GDM1 (cell line): ENCODE results near the gene ANO2.

Experiments
- DNase-seq: peaks from one replicate; lab custom pipeline; 2025; lab: John Stamatoyannopoulos, UW

ANO2 gene

DNA sequence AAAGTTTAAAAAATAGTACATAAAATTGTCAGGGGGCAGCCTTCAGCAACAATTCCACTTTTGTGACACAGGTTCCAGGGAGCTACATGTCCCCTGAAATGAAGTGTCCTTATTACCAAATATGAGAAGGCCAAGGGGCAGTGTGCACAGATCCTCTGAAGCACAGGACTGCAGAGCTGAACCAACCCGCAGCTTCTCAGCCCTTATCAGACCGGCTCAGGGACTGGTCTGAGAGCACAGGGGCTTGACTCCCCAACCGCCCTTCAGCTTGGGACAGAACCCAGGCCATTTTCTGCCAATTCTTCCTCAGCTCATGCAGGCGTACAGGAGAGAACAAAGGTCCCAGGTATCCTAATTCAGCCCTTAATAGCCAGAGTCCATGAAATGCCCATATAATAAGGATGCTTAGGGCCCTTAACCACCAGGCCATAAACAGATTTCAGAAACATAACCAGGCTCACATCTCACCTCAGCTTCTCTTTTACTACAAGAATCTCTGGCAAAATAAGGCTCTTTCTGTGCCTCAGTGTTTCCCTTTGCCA, 221.3 kb downstream of the ANO2 start:
- no peak for DNase-seq

- no peak for DNase-seq
Measured at GRCh38 chr12:5723071-5723470, 222.0 kb downstream of the ANO2 start.

GRCh38 chr12:5720381-5721005, 224.6 kb downstream of the ANO2 start:
- no peak for DNase-seq

DNA sequence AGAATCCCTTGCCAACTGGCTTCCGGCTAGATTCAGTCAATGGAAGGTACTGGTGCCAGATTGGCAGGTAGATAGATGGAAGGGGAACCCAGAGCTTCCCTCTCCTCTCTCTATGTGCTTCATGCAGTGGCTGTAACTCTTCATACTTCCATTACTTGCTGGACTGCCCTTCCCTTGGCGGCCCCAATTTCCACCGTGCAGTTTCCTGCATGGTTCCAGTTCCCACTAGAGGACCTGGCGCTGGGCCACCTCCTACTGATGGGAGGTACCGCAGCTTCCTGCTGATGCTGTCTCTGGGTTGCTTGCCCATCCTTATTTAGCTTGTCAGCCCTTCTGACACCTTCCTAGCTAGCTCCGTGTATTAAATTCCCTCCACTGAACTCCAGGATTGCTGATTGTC, 226.4 kb downstream of the ANO2 start:
- DNase-seq = no peak

DNA sequence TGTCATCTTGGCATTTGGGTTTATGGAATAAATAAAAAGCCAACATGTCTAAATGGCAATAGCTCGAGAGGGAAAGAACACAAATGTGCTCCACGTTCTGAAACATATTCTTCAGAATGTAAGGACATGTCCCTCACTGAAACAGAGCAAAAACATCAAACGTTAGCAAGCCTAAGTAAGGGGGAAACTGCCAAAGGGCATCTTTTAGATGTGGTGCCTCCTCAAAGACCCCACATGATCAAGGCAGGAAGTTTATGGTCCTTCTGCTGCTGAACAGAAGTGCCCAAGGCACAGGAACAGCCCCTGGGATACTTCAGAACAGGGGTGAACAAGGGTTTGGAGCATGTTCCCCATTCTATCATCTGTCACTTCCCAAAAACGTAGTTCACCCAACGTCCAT, 227.0 kb downstream of the ANO2 start:
- DNase-seq = no peak

GRCh38 chr12:5716976-5717375, 228.1 kb downstream of the ANO2 start:
- no peak for DNase-seq

DNA sequence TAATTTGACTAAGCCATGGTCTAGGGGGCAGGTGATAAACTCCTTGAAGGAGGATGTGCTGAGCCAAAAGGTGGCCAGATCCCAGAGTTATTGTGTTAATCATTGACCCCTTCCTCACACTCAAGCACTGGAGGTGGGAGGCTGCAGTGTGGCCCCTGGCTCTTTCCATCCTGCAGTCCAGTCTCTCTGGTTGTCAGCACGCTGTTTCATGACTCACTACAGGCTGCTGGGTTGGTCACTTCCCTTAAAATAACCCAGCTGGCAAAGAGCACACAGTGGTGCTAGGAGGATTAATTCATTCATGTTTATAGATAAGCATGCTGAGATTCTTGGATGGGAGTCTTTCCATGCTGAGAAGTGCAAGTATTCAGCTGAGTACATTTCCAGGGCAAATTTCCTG, 228.9 kb downstream of the ANO2 start:
- DNase-seq = no peak

DNA sequence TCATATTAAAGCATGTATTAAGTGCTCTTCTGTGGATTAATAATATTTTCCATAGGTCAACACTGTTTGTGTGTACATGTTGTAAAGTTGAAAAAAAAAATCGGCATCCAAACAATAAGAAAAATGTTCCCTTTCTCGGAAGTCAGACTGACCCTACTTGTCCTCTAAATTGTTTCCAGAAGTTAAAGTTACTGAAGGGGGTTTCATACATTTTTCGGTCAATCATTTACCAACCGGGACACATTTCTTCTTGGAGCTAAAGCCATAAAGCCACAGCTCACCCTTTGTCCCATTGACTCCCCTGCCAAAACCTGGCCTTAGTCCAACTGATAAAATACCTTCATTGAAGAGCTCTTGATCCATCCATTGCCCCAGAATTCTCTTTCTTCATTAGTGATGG, 230.0 kb downstream of the ANO2 start:
- no peak for DNase-seq

- DNase-seq = no peak
Measured at GRCh38 chr12:5713599-5714081, 231.4 kb downstream of the ANO2 start.

GRCh38 chr12:5710260-5710878, 234.7 kb downstream of the ANO2 start:
- no peak for DNase-seq

- no peak for DNase-seq
Measured at GRCh38 chr12:5708371-5708770, 236.7 kb downstream of the ANO2 start.

GRCh38 chr12:5706247-5706646, 238.8 kb downstream of the ANO2 start:
- DNase-seq = no peak

DNA sequence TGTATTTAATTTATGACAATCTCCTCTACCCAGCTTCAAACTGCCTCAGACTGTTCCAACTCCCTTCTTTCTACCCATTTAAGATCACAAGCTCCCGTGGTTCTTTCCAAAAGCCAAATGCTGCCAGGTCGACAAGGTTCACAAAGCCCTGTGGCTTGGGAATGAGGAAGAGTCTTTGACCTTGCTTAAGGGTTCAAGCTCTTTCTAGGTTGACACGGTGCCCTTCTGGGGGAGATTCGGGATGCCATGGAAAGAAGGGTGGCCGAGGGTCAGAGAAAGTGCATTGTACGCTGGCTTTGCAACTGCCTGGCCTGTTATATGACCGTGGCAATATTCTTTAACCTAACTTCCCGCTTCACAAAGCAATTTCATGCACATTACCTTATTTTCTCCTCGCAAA, 239.3 kb downstream of the ANO2 start:
- DNase-seq = no peak

- DNase-seq = no peak
Measured at GRCh38 chr12:5694759-5695409, 250.2 kb downstream of the ANO2 start.

GRCh38 chr12:5692850-5693249, 252.2 kb downstream of the ANO2 start:
- DNase-seq = no peak

DNA sequence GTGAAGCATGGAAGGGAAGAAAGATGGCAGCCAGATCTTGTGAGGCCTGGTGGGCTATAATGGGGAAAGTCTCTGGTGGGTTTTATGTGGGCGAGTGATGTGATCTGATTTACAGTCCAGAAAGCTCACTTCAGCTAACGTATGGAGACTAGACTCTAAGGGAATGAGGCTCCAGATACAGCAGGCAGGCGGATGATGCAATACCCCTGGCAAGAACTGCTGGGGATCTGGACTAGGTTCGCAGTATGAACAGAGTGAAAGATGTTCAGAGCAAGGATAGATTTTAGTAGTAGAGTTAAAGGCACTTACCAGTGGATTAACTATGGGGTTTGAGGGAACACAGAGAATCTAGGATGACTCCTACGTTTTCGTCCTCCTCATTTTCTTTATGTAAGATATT, 253.1 kb downstream of the ANO2 start:
- no peak for DNase-seq

GRCh38 chr12:5690240-5690639, 254.8 kb downstream of the ANO2 start:
- no peak for DNase-seq

DNA sequence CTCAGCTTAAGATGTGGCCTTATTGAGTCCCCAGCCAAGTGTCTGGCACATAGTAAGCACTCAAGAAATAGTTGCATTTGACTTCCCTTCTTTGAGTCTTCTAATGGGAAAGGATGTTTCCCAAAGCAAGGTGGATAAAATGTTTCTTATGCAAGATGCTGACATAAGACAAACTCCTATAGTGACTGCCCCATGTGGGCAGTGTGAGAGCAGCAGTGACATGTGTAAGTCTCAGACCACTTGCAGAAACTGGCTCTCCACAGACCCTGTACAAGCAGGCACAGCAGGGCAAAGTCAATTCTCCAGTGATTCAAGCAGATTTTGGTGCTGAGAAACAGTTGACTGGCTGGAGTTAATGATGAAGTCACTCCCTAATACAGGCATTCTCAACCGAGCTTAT, 255.3 kb downstream of the ANO2 start:
- DNase-seq = no peak

DNA sequence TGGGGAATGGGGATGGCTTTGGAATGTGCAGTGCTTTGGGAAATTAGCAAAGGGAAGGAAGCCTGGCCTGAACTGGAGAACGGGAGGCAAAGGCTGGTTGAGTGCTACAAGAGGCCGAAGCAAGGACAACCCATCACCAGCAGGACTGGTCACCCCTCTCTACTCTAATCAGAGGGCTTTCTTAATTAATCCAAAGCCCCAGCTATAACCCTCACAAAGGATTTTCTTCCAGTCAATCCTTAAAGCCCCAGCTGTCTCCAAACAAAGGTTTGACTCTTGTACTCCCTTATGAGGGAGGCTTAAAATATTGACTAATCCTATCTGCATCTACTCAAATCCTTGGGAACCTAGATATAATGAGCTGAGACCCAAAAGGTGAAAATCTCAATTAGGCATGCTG, 256.8 kb downstream of the ANO2 start:
- no peak for DNase-seq

DNA sequence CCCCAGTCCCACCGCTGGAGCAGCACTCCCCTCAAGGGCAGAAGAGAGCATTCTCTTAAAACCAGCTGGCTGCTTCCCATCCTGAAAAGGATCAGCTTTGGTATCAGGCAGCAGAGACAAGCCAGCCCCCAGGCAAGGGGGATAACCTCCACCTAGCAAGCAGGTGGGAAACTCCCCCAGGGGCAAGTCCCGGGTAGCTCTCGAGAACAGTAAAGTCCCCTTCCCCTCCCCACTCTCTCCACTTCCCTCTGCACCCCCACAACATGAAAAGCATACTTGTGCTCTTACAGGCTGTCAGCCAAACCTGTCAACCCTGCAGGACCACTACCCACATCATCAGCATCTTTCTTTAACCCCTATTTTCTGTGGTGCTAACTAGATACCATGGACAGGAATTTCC, 259.1 kb downstream of the ANO2 start:
- DNase-seq = no peak

DNA sequence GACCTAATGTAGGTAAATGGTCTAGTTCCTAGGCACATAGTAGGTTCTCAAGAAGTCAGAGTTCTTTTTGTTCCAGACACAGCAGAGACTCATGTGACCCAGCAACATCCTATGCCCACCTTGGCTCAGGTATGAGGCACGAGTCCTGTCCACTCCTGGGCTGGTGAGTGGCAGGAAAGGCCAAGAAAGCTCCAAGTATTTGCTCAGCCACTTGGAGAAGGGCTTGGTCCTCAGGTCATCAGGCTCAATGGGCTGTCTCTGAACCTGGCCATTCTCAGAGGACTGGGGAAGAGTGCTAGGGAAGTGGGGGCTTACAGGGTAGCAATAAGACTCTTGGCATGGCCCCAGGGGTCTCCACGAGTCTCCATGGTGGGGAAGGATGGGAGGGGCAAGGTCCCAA, 260.1 kb downstream of the ANO2 start:
- DNase-seq = no peak

GRCh38 chr12:5682581-5682980, 262.5 kb downstream of the ANO2 start:
- DNase-seq = no peak

GRCh38 chr12:5678176-5678575, 266.9 kb downstream of the ANO2 start:
- no peak for DNase-seq
